Measurements from ENCODE around the gene FNDC3A.
"Not testable (repeated sequence)": the region's sequence is repeated elsewhere in the genome, so short reads cannot be mapped to it uniquely, and the experiment has no call there.

Gene FNDC3A

GRCh38 chr13:49098771-49099512, 123.2 kb downstream of the FNDC3A start:
- no peak for DNase-seq

DNA sequence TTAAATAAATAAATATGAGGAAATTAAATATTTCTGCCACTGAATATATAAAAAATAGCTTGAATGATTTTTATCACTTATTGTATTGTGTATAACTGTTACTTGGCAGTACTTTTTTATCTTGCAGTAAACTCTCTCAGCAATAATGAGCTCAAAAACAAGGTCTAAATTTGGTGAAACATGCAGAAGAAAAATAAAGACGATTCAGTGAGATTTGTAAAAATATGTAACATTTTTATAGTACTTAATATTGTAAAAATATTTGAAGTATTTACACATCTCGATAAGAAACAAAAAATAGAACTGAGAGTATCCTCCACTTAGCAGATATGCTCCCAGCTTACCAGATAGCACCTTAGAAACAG, 123.8 kb downstream of the FNDC3A start:
- no peak for DNase-seq

- no peak for DNase-seq
These were observed 125.2 kb downstream of the FNDC3A start for GRCh38 chr13:49100637-49101570.

DNA sequence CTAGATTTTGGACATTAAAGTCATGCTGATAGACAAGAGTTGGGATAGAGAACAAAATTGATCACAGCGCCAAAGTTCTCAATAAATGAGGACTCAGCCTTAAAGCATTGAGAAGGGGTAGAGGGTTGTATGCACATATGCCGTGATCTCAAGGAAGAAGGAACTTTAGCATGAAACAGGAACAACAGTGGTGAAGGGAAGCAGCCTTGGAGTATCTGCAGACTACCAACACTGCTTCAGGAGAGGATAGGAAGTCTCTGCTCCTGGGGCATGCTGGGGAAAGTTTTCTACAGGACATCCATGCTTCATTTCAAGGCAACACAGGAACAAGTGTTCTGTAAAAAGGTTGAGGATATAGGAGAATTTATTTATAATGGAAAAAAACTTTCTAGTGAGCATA, 132.5 kb downstream of the FNDC3A start:
- no peak for DNase-seq

DNA sequence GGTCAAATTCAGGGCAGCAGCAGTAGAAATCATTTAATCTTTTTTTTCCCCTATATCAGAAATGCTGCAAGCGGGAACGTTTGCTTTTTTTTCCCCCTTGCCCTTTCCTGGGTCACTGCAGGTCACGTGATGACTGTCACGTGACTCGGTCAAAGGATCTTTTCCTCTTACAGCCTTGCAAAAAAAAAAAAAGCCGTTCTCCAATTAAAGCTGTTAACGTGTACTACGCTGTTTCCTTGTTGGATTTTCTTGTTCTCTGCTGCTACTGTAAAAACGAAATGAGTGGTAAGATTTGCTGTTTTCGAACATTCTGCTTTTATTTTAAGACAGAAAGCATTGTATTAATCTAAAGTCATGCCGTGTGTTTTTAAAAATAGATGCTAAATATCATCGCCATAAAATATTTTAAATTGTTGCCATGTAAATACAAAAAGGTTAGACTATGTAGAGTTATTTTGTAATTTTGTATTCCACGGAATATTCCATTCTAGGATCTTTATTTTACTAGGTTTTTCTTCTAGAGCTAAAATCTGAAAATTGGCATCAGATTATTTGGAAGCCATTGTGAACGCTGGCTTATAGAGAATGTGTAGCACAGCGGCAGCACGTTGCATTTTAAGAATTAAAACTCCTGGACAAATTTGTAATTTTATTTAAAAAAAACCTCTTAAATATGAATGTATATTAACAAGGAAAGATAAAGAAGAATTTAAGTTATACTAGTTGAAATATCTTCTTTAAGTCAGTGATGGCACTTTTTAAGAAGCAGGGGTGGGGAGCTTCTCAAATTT, 134.6 kb downstream of the FNDC3A start:
- DNase-seq, result peak; percentile 70

GRCh38 chr13:49110913-49111170, 135.1 kb downstream of the FNDC3A start:
- DNase-seq, result no peak

DNA sequence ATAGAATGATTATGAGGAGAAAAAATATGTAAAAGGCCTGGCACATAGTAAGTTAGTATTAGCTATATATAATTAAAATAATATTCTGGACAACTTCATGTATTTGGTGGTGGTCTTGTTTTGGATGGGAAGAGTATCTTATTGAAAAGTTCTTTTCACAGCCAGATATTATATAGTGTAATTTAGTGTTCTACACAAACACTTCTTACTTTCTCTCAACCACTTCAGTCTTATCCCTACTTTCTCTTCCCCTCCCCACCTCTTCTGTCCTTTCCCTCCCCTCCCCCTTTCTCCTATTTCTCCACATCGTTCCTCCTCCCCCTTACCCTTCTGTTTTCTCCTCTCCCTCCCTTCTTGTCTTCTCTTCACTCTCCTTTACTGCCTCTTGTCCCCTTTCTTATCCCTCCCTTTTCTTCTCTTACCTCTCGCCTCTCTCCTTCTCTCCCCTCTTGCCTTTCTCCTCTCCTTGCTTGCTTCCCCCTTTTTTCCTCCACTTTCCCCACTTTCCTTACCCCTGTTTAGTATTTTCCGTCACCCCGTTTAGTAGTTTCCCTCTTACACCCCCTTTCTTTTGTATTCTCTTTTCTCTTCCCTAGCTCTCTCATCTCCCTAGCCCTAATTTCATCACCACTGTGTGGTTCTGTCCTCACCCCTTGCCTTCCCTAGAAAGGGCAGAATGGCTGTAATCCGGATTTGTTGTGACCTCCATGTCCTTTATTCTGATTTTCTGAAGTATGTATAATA, 137.2 kb downstream of the FNDC3A start:
- no peak for DNase-seq

- DNase-seq, result no peak
These were observed 138.0 kb downstream of the FNDC3A start for GRCh38 chr13:49113526-49114286.

- DNase-seq, result no peak
These were observed 141.2 kb downstream of the FNDC3A start for GRCh38 chr13:49116873-49117272.

- not testable (repeated sequence) for DNase-seq
These were observed 142.7 kb downstream of the FNDC3A start for GRCh38 chr13:49118455-49118854.

- no peak for DNase-seq
These were observed 149.1 kb downstream of the FNDC3A start for GRCh38 chr13:49124693-49125304.

GRCh38 chr13:49125964-49126524, 150.3 kb downstream of the FNDC3A start:
- DNase-seq, result no peak

GRCh38 chr13:49132479-49133002, 156.8 kb downstream of the FNDC3A start:
- no peak for DNase-seq

GRCh38 chr13:49134305-49134704, 158.6 kb downstream of the FNDC3A start:
- DNase-seq, result no peak

- not testable (repeated sequence) for DNase-seq
These were observed 161.5 kb downstream of the FNDC3A start for GRCh38 chr13:49137138-49137643.

GRCh38 chr13:49140910-49141611, 165.3 kb downstream of the FNDC3A start:
- DNase-seq, result no peak

- no peak for DNase-seq
These were observed 171.2 kb downstream of the FNDC3A start for GRCh38 chr13:49146950-49147355.

GRCh38 chr13:49148405-49148804, 172.7 kb downstream of the FNDC3A start:
- DNase-seq, result no peak

DNA sequence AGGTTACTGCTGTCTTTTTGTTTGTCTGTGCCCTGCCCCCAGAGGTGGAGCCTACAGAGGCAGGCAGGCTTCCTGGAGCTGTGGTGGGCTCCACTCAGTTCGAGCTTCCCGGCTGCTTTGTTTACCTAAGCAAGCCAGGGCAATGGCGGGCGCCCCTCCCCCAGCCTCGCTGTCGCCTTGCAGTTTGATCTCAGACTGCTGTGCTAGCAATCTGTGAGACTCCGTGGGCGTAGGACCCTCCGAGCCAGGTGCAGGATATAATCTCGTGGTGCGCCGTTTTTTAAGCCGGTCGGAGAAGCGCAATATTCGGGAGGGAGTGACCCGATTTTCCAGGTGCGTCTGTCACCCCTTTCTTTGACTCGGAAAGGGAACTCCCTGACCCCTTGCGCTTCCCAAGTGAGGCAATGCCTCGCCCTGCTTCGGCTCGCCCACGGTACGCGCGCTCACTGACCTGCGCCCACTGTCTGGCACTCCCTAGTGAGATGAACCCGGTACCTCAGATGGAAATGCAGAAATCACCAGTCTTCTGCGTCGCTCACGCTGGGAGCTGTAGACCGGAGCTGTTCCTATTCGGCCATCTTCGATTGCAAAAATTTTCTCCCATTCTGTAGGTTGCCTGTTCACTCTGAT, 182.4 kb downstream of the FNDC3A start:
- DNase-seq, result not testable (repeated sequence)

- DNase-seq, result not testable (repeated sequence)
These were observed 187.4 kb downstream of the FNDC3A start for GRCh38 chr13:49163162-49163561.

Measured in NCI-H345 (cell line).